CD4-positive, alpha-beta T cell treated with Interleukin-6 for 4 hours (primary cell): ENCODE measurements around the gene CARMIL3.
A peak's percentile ranks its signal among the peaks of the same experiment; 100 is the strongest.
"Not testable (repeated sequence)": the region's sequence is repeated elsewhere in the genome, so short reads cannot be mapped to it uniquely, and the experiment has no call there.

Source experiments
- DNase-seq: peaks from one replicate; pipeline ENCODE4 v3.0.0-alpha.2; 2020; ENCODE audit warnings: mixed read lengths

The CARMIL3 gene

GRCh38 chr14:24051789-24052655 lies at the start of gene CARMIL3:
TSS of gene CARMIL3 (plus strand) at chr14:24052009. CDS start at chr14:24052154, 145 bp downstream.
- peak; percentile 74 for DNase-seq

- not testable (repeated sequence) for DNase-seq
Measured at GRCh38 chr14:24006471-24006816, 45.4 kb upstream of the CARMIL3 start.

GRCh38 chr14:24006817-24007652 lies 44.8 kb upstream of the CARMIL3 start:
- DNase-seq: peak; percentile 80

- DNase-seq: no peak
Measured at GRCh38 chr14:24011051-24011450, 40.8 kb upstream of the CARMIL3 start.

- not testable (repeated sequence) for DNase-seq
Measured at GRCh38 chr14:24012726-24013273, 39.0 kb upstream of the CARMIL3 start.

GRCh38 chr14:24013654-24014514 lies 37.9 kb upstream of the CARMIL3 start:
- peak; percentile 60 for DNase-seq

GRCh38 chr14:24015745-24016144 lies 36.1 kb upstream of the CARMIL3 start:
- DNase-seq: not testable (repeated sequence)

- DNase-seq: not testable (repeated sequence)
Measured at GRCh38 chr14:24018978-24019377, 32.8 kb upstream of the CARMIL3 start.

GRCh38 chr14:24019944-24020343 lies 31.9 kb upstream of the CARMIL3 start:
- not testable (repeated sequence) for DNase-seq

GRCh38 chr14:24020520-24020919 lies 31.3 kb upstream of the CARMIL3 start:
- DNase-seq: not testable (repeated sequence)

GRCh38 chr14:24024939-24025418 lies 26.8 kb upstream of the CARMIL3 start:
- not testable (repeated sequence) for DNase-seq

- not testable (repeated sequence) for DNase-seq
Measured at GRCh38 chr14:24029687-24030086, 22.1 kb upstream of the CARMIL3 start.

- not testable (repeated sequence) for DNase-seq
Measured at GRCh38 chr14:24031331-24031730, 20.5 kb upstream of the CARMIL3 start.

- DNase-seq: no peak
Measured at GRCh38 chr14:24032727-24033418, 18.9 kb upstream of the CARMIL3 start.

- not testable (repeated sequence) for DNase-seq
Measured at GRCh38 chr14:24035769-24036168, 16.0 kb upstream of the CARMIL3 start.

- DNase-seq: peak; percentile 75
Measured at GRCh38 chr14:24036169-24036962, 15.4 kb upstream of the CARMIL3 start.

GRCh38 chr14:24036963-24037657 lies 14.7 kb upstream of the CARMIL3 start:
- not testable (repeated sequence) for DNase-seq

GRCh38 chr14:24037658-24038037 lies 14.2 kb upstream of the CARMIL3 start:
- no peak for DNase-seq

GRCh38 chr14:24038686-24039085 lies 13.1 kb upstream of the CARMIL3 start:
- DNase-seq: no peak

- no peak for DNase-seq
Measured at GRCh38 chr14:24040692-24041091, 11.1 kb upstream of the CARMIL3 start.
